PC-9 (cell line): ENCODE data around the gene PUM1. TPM values are rescaled to one million over a fixed set of nuclear protein-coding genes. Genes with fewer than 3 reads are reported as not detected.

Source experiments
- BruUV-seq: library from RNA; stranded (reverse); fragments of 400-500 nt; replicated peaks from 2 replicates; lab custom pipeline; 2021; lab: Mats Ljungman, UMichigan
- CTCF ChIA-PET: fragments of 300-600 bp; sonication (Branson Sonifier 250); formaldehyde crosslinking; loops from one replicate; lab custom pipeline; 2022; ENCODE audit warnings: antibody characterized with exemption; lab: Charles Lee
- POLR2A ChIA-PET: fragments of 300-600 bp; sonication (Branson Sonifier 250); formaldehyde crosslinking; loops from one replicate; lab custom pipeline; 2022; ENCODE audit warnings: antibody characterized with exemption; ENCODE audit not compliant: unreplicated experiment; lab: Charles Lee
- DNase-seq, 2 experiments: peaks; one replicate each; pipeline versions ENCODE4 v3.0.0 to v3.0.0-alpha.2; 2015 to 2022; ENCODE audit warnings: mixed read lengths in 1 of 2
- H2AFZ ChIP-seq: fragments of 200-600 bp; sonication (generic); 2 replicates; pipeline ENCODE4 v1.8.1; 2017; ENCODE audit warnings: antibody characterized with exemption
- H3F3A ChIP-seq: fragments of 200-600 bp; sonication (generic); 2 replicates; pipeline ENCODE4 v1.8.1; 2017; ENCODE audit warnings: antibody characterized with exemption, mild to moderate bottlenecking, low read depth; ENCODE audit not compliant: insufficient read depth
- H3K27ac ChIP-seq: fragments of 200-600 bp; sonication (generic); 2 replicates; pipeline ENCODE4 v1.6.1; 2016; ENCODE audit warnings: mixed run types
- H3K27me3 ChIP-seq: fragments of 200-600 bp; sonication (generic); 2 replicates; pipeline ENCODE4 v1.6.1; 2016; ENCODE audit warnings: low read depth, mixed run types; ENCODE audit not compliant: insufficient read depth
- H3K36me3 ChIP-seq: fragments of 200-600 bp; sonication (generic); 2 replicates; pipeline ENCODE4 v1.6.1; 2016; ENCODE audit warnings: low read depth, mixed run types
- H3K4me1 ChIP-seq: fragments of 200-600 bp; sonication (generic); replicated peaks from 2 replicates; pipeline ENCODE4 v1.6.1; 2016; ENCODE audit warnings: mixed run types; ENCODE audit not compliant: insufficient read depth
- H3K4me2 ChIP-seq: fragments of 200-600 bp; sonication (generic); 2 replicates; pipeline ENCODE4 v1.6.1; 2017; ENCODE audit warnings: mixed run types
- H3K4me3 ChIP-seq: fragments of 200-600 bp; sonication (generic); 2 replicates; pipeline ENCODE4 v1.6.1; 2016; ENCODE audit warnings: mixed run types
- H3K79me2 ChIP-seq: fragments of 200-600 bp; sonication (generic); 2 replicates; pipeline ENCODE4 v1.6.1; 2017; ENCODE audit warnings: low read depth, mixed run types
- H3K9me2 ChIP-seq: fragments of 200-600 bp; sonication (generic); 2 replicates; pipeline ENCODE4 v1.8.1; 2017; ENCODE audit warnings: mild to moderate bottlenecking; ENCODE audit not compliant: insufficient read depth
- H3K9me3 ChIP-seq: fragments of 200-600 bp; sonication (generic); 2 replicates; pipeline ENCODE4 v1.8.1; 2016; ENCODE audit warnings: low read depth; ENCODE audit not compliant: insufficient read depth
- H4K20me1 ChIP-seq: fragments of 200-600 bp; sonication (generic); 2 replicates; pipeline ENCODE4 v1.8.1; 2017; ENCODE audit not compliant: insufficient read depth
- EZH2 ChIP-seq: fragments of 200-600 bp; sonication (generic); IDR thresholded peaks from 2 replicates; pipeline ENCODE4 v1.8.0; 2017; ENCODE audit warnings: antibody characterized with exemption, low read depth
- intact Hi-C: fragments of 100-400 bp; cut with micrococcal nuclease; formaldehyde crosslinking; loops from one replicate; pipeline ENCODE4 v1.10.0; 2022; ENCODE audit not compliant: unreplicated experiment
- total RNA-seq: library from RNA; stranded (reverse); gene quantifications from 2 replicates; pipeline ENCODE4 v1.2.3, GENCODE V29; 2021
- TF ChIP-seq, protein P1 (sequence below): fragments of 200-600 bp; sonication (generic); conservative IDR thresholded peaks from 2 replicates; pipeline ENCODE4 v1.6.1; 2017; ENCODE audit warnings: mixed run types, antibody characterized with exemption, mild to moderate bottlenecking, moderate library complexity

The PUM1 gene
- total RNA-seq, 1 experiment from 2014 or later = 117 TPM

DNA sequence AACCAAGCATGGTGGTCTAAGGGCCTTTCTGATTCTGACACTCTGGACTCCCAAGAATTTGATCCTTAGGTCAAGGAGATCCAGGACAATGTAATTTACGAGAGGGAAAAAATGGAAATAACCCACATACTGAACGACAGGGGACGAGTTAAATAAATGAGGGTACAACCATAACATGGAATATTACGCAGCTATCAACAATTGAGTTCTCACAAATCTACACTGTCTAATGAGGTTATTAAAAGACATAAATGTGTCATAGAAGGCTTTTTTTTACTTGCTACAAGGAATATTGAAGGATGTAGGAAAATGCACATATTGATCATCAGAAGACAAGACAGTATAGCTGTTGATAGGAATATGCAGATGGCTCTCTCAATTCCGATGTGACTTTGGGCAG is 180.8 kb downstream of the PUM1 start:
- CTCF ChIA-PET = no interaction called here
- TF ChIP-seq, protein P1, sequence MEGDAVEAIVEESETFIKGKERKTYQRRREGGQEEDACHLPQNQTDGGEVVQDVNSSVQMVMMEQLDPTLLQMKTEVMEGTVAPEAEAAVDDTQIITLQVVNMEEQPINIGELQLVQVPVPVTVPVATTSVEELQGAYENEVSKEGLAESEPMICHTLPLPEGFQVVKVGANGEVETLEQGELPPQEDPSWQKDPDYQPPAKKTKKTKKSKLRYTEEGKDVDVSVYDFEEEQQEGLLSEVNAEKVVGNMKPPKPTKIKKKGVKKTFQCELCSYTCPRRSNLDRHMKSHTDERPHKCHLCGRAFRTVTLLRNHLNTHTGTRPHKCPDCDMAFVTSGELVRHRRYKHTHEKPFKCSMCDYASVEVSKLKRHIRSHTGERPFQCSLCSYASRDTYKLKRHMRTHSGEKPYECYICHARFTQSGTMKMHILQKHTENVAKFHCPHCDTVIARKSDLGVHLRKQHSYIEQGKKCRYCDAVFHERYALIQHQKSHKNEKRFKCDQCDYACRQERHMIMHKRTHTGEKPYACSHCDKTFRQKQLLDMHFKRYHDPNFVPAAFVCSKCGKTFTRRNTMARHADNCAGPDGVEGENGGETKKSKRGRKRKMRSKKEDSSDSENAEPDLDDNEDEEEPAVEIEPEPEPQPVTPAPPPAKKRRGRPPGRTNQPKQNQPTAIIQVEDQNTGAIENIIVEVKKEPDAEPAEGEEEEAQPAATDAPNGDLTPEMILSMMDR = no peak
- TF ChIP-seq EZH2 = no peak
- H3K79me2 ChIP-seq = no peaks in the 10 kb centered on the region

DNA sequence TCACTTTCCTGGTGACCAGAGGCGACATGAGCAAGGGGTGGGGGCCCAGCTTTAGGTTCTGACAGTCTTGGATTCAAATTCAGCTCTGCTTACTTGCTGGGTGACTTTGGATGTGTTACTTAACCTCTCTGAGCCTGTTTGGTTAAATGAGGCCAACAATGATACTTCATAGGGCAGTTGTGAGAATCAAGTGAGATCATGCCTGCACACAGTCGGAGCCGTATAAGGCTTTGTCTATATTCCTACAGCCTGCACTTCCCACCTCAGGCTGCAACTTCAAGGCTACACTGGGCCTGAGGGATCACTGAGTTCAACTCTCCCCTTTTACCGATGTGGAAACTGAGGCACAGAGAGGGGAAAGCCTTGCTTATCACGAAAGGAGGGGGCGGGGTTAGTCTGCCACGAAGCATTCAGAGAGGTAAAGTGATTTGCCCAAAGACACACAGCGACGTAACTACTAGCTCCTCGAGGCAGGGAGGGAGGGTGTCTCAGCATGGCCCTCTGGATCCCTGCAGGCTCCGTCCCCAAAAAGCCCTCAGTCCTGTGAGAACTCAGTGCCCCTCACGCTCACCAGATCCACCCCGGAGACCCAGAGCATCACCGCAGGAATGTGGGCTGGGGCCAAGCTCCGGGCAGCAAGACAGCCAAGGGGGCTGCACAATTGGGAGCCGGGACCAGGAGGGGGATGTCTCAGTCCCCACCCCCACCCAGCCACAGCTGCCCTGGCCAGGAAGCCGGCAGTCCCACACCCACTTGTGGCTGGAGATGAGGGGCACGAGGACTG is 181.9 kb downstream of the PUM1 start:
- no peak for TF ChIP-seq EZH2
- TF ChIP-seq, protein P1 = no peak
- no peaks in the 10 kb centered on the region for H3K9me2 ChIP-seq
- H3K79me2 ChIP-seq = no peaks in the 10 kb centered on the region
- no peaks in the 10 kb centered on the region; the same call in 1 of the 2 replicates for H3K4me1 ChIP-seq
- no peaks in the 10 kb centered on the region for H4K20me1 ChIP-seq
- no peaks in the 10 kb centered on the region for H3K9me3 ChIP-seq
- no peaks in the 10 kb centered on the region for H3F3A ChIP-seq
- intact Hi-C loops = no loop called here
- ChIA-PET CTCF (no interaction called here), POLR2A (no interaction called here)
- no peak for DNase-seq
- no peak overlapping the region for H3K27ac ChIP-seq
- no TSS peak for BruUV-seq
- no peaks in the 10 kb centered on the region for H3K27me3 ChIP-seq
- H3K4me3 ChIP-seq = no peak overlapping the region
- H2AFZ ChIP-seq = no peak overlapping the region
- H3K36me3 ChIP-seq = no peaks in the 10 kb centered on the region
- no peak overlapping the region for H3K4me2 ChIP-seq

More for the DNA sequence above, 180.8 kb downstream of the PUM1 start:
- H2AFZ ChIP-seq = no peak overlapping the region
- intact Hi-C loops = no loop called here
- H3K4me1 ChIP-seq = no peaks in the 10 kb centered on the region
- H4K20me1 ChIP-seq = no peaks in the 10 kb centered on the region
- no peaks in the 10 kb centered on the region for H3K9me3 ChIP-seq
- no peaks in the 10 kb centered on the region for H3K36me3 ChIP-seq
- no peaks in the 10 kb centered on the region for H3K27me3 ChIP-seq
- H3F3A ChIP-seq = no peaks in the 10 kb centered on the region
- POLR2A ChIA-PET = no interaction called here
- no peak overlapping the region for H3K4me2 ChIP-seq
- no peak overlapping the region for H3K4me3 ChIP-seq
- BruUV-seq = no TSS peak
- H3K9me2 ChIP-seq = no peaks in the 10 kb centered on the region
- DNase-seq = no peak
- no peak overlapping the region for H3K27ac ChIP-seq

DNA sequence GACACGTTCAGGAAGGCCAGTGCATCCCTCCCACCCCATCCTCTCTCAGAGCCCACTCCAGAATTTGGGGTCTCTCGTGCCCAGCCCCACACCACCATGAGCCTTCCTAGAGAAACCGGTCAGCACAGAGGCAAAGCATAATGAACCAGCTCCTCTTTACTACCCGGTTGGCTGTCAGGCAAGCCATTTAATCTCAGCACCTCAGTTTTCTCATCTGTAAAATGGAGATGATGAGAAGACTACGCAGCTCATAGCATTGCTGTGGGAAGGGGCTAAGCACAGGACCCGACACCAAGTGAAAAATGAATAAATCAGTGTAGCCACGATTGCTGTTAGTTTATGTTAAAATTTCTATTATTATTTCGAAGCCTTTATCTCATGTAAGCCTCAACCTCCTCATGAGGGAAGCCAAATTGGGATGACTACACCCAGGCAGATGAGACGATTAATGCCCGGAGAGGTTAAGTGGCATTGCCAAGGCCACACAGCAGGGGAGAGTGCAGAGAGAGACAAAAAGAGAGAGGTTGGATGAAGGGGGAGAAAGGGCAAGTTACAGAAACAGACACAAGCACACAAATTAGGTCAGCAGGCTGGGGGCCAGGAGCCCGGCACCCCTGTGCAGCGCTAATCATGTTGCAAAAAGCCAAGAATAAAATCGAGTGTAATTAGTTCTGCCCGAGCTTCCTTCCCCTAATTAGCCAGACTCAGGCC is 182.7 kb downstream of the PUM1 start:
- Histone ChIP-seq H3K4me2 (no peak overlapping the region), H3K79me2 (no peaks in the 10 kb centered on the region), H3K27me3 (no peaks in the 10 kb centered on the region), H3K9me2 (no peaks in the 10 kb centered on the region), H2AFZ (no peak overlapping the region), H3K27ac (no peak overlapping the region), H3F3A (no peaks in the 10 kb centered on the region), H3K36me3 (no peaks in the 10 kb centered on the region), H3K4me1 (no peaks in the 10 kb centered on the region; the same call in 1 of the 2 replicates), H3K9me3 (no peaks in the 10 kb centered on the region), H3K4me3 (no peak overlapping the region), H4K20me1 (no peaks in the 10 kb centered on the region)
- TF ChIP-seq EZH2 = no peak
- TF ChIP-seq, protein P1 = no peak
- intact Hi-C loops = no loop called here
- POLR2A ChIA-PET = no interaction called here
- BruUV-seq = no TSS peak
- no peak for DNase-seq
- CTCF ChIA-PET = no interaction called here

Other genes with a start within 250 kb of the PUM1 start
- gene SDC3, start 157.0 kb downstream of the PUM1 start, total RNA-seq = 33.7 and 37.4 TPM in 2 replicates
- 0.96 TPM in 1 of 2 replicates, not detected in the other for gene NKAIN1, start 174.2 kb upstream of the PUM1 start, total RNA-seq
- gene SNRNP40, start 231.1 kb upstream of the PUM1 start, total RNA-seq = 56.0 and 59.5 TPM in 2 replicates
- 25.8 and 26.8 TPM in 2 replicates for gene ZCCHC17, start 231.3 kb upstream of the PUM1 start, total RNA-seq